ENCODE data around the gene TEKT2.

DNA sequence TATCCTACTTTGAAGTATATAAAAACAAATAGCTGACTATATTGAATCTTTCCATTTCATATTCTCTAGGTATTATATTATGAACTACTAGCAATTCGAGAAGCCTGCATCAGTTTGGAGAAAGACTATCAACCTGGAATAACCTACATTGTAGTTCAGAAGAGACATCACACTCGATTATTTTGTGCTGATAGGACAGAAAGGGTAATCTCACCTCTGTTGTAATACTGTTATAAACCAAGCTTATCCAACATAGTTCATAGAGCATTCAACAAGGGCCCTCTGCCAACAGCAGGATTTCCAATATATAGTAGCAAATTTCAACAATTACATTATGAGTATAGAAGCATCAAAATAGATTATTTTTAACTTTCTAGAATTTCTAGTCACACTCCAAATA, 43.7 kb upstream of the TEKT2 start:
- no peak for TF ChIP-seq POLR2A (IDR thresholded peaks at IDR 0.05)
- TF ChIP-seq, protein P1, sequence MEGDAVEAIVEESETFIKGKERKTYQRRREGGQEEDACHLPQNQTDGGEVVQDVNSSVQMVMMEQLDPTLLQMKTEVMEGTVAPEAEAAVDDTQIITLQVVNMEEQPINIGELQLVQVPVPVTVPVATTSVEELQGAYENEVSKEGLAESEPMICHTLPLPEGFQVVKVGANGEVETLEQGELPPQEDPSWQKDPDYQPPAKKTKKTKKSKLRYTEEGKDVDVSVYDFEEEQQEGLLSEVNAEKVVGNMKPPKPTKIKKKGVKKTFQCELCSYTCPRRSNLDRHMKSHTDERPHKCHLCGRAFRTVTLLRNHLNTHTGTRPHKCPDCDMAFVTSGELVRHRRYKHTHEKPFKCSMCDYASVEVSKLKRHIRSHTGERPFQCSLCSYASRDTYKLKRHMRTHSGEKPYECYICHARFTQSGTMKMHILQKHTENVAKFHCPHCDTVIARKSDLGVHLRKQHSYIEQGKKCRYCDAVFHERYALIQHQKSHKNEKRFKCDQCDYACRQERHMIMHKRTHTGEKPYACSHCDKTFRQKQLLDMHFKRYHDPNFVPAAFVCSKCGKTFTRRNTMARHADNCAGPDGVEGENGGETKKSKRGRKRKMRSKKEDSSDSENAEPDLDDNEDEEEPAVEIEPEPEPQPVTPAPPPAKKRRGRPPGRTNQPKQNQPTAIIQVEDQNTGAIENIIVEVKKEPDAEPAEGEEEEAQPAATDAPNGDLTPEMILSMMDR (IDR thresholded peaks at IDR 0.05): no peak

Measured in lower leg skin (tissue), 3 donors.